Heart right ventricle (tissue), 16 donors: ENCODE data around the gene FAM229A. TPM values are rescaled to one million over a fixed set of nuclear protein-coding genes. Genes with fewer than 3 reads are reported as not detected.

Source experiments
- ATAC-seq, 8 donors: fragments of 200-7000 bp; cut with Tn5 transposase; one replicate each; pipeline ENCODE4 v1.9.1; 2020; ENCODE audit warnings: mild to moderate bottlenecking in 8 of 8, moderate library complexity in 8 of 8, moderate number of reproducible peaks in 1 of 8
- DNase-seq, 2 donors: peaks; one replicate each; pipeline ENCODE4 v3.0.0-alpha.2; 2020
- H3K27ac ChIP-seq, 10 donors: fragments of 200-600 bp; sonication (generic) in 2 of 10; one replicate each; pipeline versions ENCODE4 v1.5.0 to v1.8.0; 2020 to 2022; ENCODE audit warnings: mild to moderate bottlenecking in 3 of 10
- H3K27me3 ChIP-seq, 7 donors: fragments of 200-600 bp; one replicate each; pipeline ENCODE4 v1.8.0; 2021 to 2022; ENCODE audit warnings: mild to moderate bottlenecking in 2 of 7
- H3K36me3 ChIP-seq, 9 donors: fragments of 200-600 bp; sonication (generic) in 1 of 9; one replicate each; pipeline versions ENCODE4 v1.5.0 to v1.8.0; 2020 to 2022; ENCODE audit warnings: mild to moderate bottlenecking in 2 of 9
- H3K4me1 ChIP-seq, 9 donors: fragments of 200-600 bp; sonication (generic) in 1 of 9; one replicate each; pipeline versions ENCODE4 v1.5.0 to v1.8.0; 2020 to 2022; ENCODE audit warnings: mild to moderate bottlenecking in 4 of 9
- H3K4me3 ChIP-seq, 10 donors: fragments of 200-600 bp; sonication (generic) in 2 of 10; one replicate each; pipeline versions ENCODE4 v1.5.0 to v1.8.0; 2020 to 2022; ENCODE audit warnings: mild to moderate bottlenecking in 7 of 10, moderate library complexity in 2 of 10
- H3K9me3 ChIP-seq, 11 donors: fragments of 200-600 bp in 10 of 11; sonication (generic) in 2 of 11; one replicate each; pipeline versions ENCODE4 v1.5.0 to v1.8.0; 2013 to 2022; ENCODE audit warnings: mild to moderate bottlenecking in 2 of 11, control low read depth in 1 of 11, moderate library complexity in 1 of 11
- CTCF ChIP-seq, 9 donors: fragments of 200-600 bp; sonication (generic) in 2 of 9; IDR thresholded peaks; one replicate each; pipeline versions ENCODE4 v1.5.0 to v1.8.0; 2021 to 2022; ENCODE audit warnings: antibody characterized with exemption in 9 of 9, mild to moderate bottlenecking in 5 of 9, moderate library complexity in 1 of 9
- WGBS, 2 donors: extraction: QIAGEN DNeasy Blood & Tissue Kit; methylation state at CpG; one replicate each; pipeline ENCODE4 v1.1.7; 2013; ENCODE audit warnings: inconsistent platforms in 1 of 2; 5-methylcytosine and 5-hydroxymethylcytosine counted together
- intact Hi-C, 10 donors: fragments of 100-400 bp; cut with DNase I; formaldehyde crosslinking; loops; one replicate each; pipeline versions ENCODE4 v1.11.1 to v1.14.2; 2022
- polyA plus RNA-seq, 2 donors: library from polyadenylated mRNA; stranded (reverse); fragments of 200-250 nt; gene quantifications; one replicate each; pipeline ENCODE4 v1.2.3, GENCODE V29; 2013
- total RNA-seq, 10 donors: library from RNA; stranded (reverse); fragmentation: NEBNext Ultra II Directional in 3 of 10; extraction: Animal tissue kit (Norgen Biotek cat#: 25700) in 3 of 10; gene quantifications; one replicate each; pipeline versions ENCODE4 v1.2.1 to v1.2.4, GENCODE V29; 2021 to 2023
- donor health status: Arrhythmogenic right ventricular cardiomyopathy.
- donor health status: ischemic (EF 13 %, LVEDD 7.1; RV severe dilation, severe dysfunction).
- donor health status: healthy with polysubstance abuse.
- donor health status: DM: no; HTN: yes; CAD: no.
- donor health status: DM: no; HTN: no; CAD: no.
- donor health status: ischemic (EF 25% LVEDD 6.9; RV normal size, moderate dysfunction).
- donor health status: ischemic (EF 25% LVEDD 5.7; RV mildly dilated, moderate dysfunction).
- donor health status: healthy.
- donor health status: DM: yes; HTN: yes; CAD: no.
- donor health status: Ischemic cardiomyopathy.
- donor health status: ischemic (EF 35%, LVEDD 5.7; RV mildly dilated, moderate dysfunction).
- donor health status: nonischemic (EF 11% LVEDD 7.7; RV severe dilation, severe dysfunction).
- donor health status: DM: yes; HTN: yes; CAD: no.
- donor health status: PGD.
- donor health status: ischemic (EF 29% LVEDD 5.4; RV normal size, mild dysfunction).
- donor health status: nonischemic (EF 23%, LVEDD 6.1; RV moderate dilation, normal function).

Gene FAM229A
- total and polyA plus RNA-seq, 12 donors: 0.93 to 13.4 (median 2.3) TPM

DNA sequence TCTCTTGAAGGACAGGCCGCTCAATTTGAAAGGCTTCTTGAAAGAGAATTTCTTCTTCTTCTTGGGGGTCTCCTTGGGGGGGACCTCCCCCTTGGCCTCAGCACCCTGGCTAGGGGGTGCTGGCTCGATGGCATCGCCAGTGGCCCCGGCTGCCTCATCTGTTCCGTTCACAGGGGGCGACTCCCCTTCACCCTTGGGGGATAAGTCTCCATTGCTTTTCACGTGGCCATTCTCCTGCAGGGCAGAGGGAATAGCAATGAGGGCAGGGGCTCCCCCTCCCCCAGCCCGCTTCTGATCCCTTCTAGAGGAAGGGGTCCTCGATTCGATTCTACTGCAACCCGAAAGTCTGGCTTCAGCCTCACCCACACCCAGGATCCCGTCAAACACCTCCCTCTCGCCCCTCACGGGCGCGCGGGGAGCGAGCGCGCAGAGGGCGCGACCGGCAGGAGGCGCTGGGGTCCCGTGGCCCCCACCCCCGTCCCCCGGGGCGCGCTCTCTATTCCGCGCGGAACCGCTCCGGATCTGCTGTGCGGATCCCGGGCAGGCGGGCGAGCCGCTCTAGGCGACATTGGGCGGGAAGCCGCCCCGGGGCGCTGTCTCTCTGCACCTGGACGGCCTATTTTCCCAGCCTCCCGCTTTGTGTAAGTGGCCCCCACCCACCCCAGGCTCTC lies 27.3 kb downstream of the FAM229A start:
- peaks cover 0 to 11% (median 0%) of the 10 kb centered on the region in 7 donors for H3K27me3 ChIP-seq
- ATAC-seq (peak; percentile 42 to 63 (median 52)), DNase-seq (peak in 1 of 2 donors; percentile 63)
- H3K27ac ChIP-seq: peak overlapping the region in 9 of 10 donors; percentile 61 to 89 (median 85)
- H3K4me3 ChIP-seq: peak overlapping the region; percentile 50 to 81 (median 72)
- TF ChIP-seq CTCF (IDR thresholded peaks at IDR 0.05): peak; percentile 56 to 87 (median 77)
- peaks cover 0 to 55% (median 44%) of the 10 kb centered on the region in 9 donors for H3K4me1 ChIP-seq
- intact Hi-C loops: loop anchor here in 1 of 10 donors (5.0 kb wide), 1 partner anchor 57 kb away; the partner anchor contains the start of gene BSDC1
- H3K9me3 ChIP-seq: no peaks in the 10 kb centered on the region
- 4% methylated on average over 41 to 46 of the region's 46 CpGs for WGBS, 2 donors
- peaks cover 0 to 46% (median 27%) of the 10 kb centered on the region in 9 donors for H3K36me3 ChIP-seq

DNA sequence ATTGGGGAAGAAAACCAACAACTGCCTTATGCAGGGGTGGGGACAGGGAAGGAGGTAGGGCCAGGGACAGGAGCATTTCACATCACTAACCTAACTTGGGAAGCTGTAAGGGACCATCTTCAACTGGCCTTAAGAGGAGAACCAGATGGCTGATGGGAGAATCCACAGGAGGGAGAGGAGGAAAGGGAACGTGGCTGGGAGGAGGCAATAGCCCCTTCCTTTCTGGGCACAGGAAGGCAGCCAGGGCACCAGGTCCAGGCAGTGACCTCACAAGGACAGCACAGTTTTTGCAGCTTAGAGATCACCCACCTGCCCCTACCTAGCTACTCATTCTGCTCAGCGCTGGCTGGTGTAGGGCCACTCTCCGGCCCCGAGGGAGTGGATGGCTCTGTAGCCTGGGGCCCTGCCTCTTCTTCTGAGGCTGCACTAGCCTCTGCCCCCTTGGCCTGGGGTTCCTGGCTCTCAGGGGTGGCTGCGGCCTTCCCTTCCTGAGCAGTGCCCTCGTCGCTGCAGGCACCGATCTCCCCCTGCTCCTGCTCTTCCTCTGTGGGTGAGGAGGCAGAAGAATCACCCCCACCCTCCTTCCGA lies 27.9 kb downstream of the FAM229A start:
- no peak for TF ChIP-seq CTCF (IDR thresholded peaks at IDR 0.05)
- peak overlapping the region in 9 of 10 donors; percentile 55 to 81 (median 72) for H3K4me3 ChIP-seq
- no peaks in the 10 kb centered on the region for H3K9me3 ChIP-seq
- H3K36me3 ChIP-seq: peaks cover 0 to 52% (median 31%) of the 10 kb centered on the region in 9 donors
- WGBS, 2 donors: 59% methylated on average over 9 of the region's 9 CpGs
- H3K4me1 ChIP-seq: peaks cover 0 to 50% (median 44%) of the 10 kb centered on the region in 9 donors
- H3K27me3 ChIP-seq: peaks cover 0 to 11% (median 0%) of the 10 kb centered on the region in 7 donors
- peak overlapping the region in 9 of 10 donors; percentile 61 to 89 (median 85) for H3K27ac ChIP-seq
- ATAC-seq (no peak), DNase-seq (no peak)
- intact Hi-C loops: no loop called here

GRCh38 chr1:32333251-32333963 lies 28.9 kb downstream of the FAM229A start:
- ATAC-seq (no peak), DNase-seq (no peak)
- intact Hi-C loops: no loop called here
- 76 to 80% methylated on average over 3 of the region's 3 CpGs for WGBS, 2 donors
- Histone ChIP-seq H3K4me1 (peaks cover 0 to 41% (median 36%) of the 10 kb centered on the region in 9 donors), H3K4me3 (no peak overlapping the region), H3K36me3 (peaks cover 0 to 62% (median 40%) of the 10 kb centered on the region in 9 donors), H3K27ac (peak overlapping the region in 1 of 10 donors; percentile 26), H3K9me3 (no peaks in the 10 kb centered on the region), H3K27me3 (peaks cover 0 to 11% (median 0%) of the 10 kb centered on the region in 7 donors)
- TF ChIP-seq CTCF (IDR thresholded peaks at IDR 0.05): no peak
